ENCODE results near the gene RASGEF1C.

The RASGEF1C gene

GRCh38 chr5:180179442-180180420 is 29.3 kb downstream of the RASGEF1C start:
- DNase-seq, result no peak

GRCh38 chr5:180178531-180179441 is 30.2 kb downstream of the RASGEF1C start:
- no peak for DNase-seq

- DNase-seq, result no peak
Observed at GRCh38 chr5:180176191-180176590, 32.8 kb downstream of the RASGEF1C start.

- DNase-seq, result no peak
Observed at GRCh38 chr5:180175015-180175431, 34.0 kb downstream of the RASGEF1C start.

GRCh38 chr5:180174587-180174972 is 34.4 kb downstream of the RASGEF1C start:
- DNase-seq, result no peak

- no peak for DNase-seq
Observed at GRCh38 chr5:180173875-180174586, 35.0 kb downstream of the RASGEF1C start.

GRCh38 chr5:180173198-180173544 is 35.8 kb downstream of the RASGEF1C start:
- DNase-seq, result no peak

GRCh38 chr5:180172447-180173197 is 36.4 kb downstream of the RASGEF1C start:
- DNase-seq, result no peak

- DNase-seq, result no peak
Observed at GRCh38 chr5:180171568-180172094, 37.4 kb downstream of the RASGEF1C start.

GRCh38 chr5:180170810-180171567 is 38.0 kb downstream of the RASGEF1C start:
- DNase-seq, result no peak

- no peak for DNase-seq
Observed at GRCh38 chr5:180170106-180170809, 38.8 kb downstream of the RASGEF1C start.

GRCh38 chr5:180169248-180170105 is 39.5 kb downstream of the RASGEF1C start:
- DNase-seq, result no peak

- DNase-seq, result no peak
Observed at GRCh38 chr5:180168758-180169157, 40.3 kb downstream of the RASGEF1C start.

- DNase-seq, result peak; percentile 85
Observed at GRCh38 chr5:180166176-180166575, 42.8 kb downstream of the RASGEF1C start.

GRCh38 chr5:180162304-180162661 is 46.7 kb downstream of the RASGEF1C start:
- DNase-seq, result no peak

GRCh38 chr5:180161420-180162303 is 47.3 kb downstream of the RASGEF1C start:
- peak; percentile 49 for DNase-seq

- DNase-seq, result peak; percentile 94
Observed at GRCh38 chr5:180160789-180161188, 48.2 kb downstream of the RASGEF1C start.

- DNase-seq, result no peak
Observed at GRCh38 chr5:180160215-180160614, 48.8 kb downstream of the RASGEF1C start.
